GM18907 (cell line): Measurements from ENCODE around the gene PKD2L2.
"Not testable (repeated sequence)": the region's sequence is repeated elsewhere in the genome, so short reads cannot be mapped to it uniquely, and the experiment has no call there.

Experiments used
- ATAC-seq: cut with Tn5 transposase; IDR thresholded peaks from one replicate; pipeline ENCODE4 v1.9.1; 2021; ENCODE audit warnings: mild to moderate bottlenecking, moderate library complexity; ENCODE audit not compliant: unreplicated experiment

Gene PKD2L2

GRCh38 chr5:137888863-137889759 is at the start of gene PKD2L2:
TSS of gene PKD2L2 (plus strand) at chr5:137889457. CDS start at chr5:137889492, 35 bp downstream.
- peak; percentile 93 for ATAC-seq

- ATAC-seq, result no peak
These were observed 47.0 kb upstream of the PKD2L2 start for GRCh38 chr5:137842296-137842695.

- ATAC-seq, result no peak
These were observed 45.5 kb upstream of the PKD2L2 start for GRCh38 chr5:137843676-137844299.

GRCh38 chr5:137845472-137845871 is 43.8 kb upstream of the PKD2L2 start:
- ATAC-seq, result no peak

GRCh38 chr5:137847687-137848086 is 41.6 kb upstream of the PKD2L2 start:
- ATAC-seq, result no peak

GRCh38 chr5:137853165-137853564 is 36.1 kb upstream of the PKD2L2 start:
- ATAC-seq, result not testable (repeated sequence)

- ATAC-seq, result peak; percentile 45
These were observed 33.1 kb upstream of the PKD2L2 start for GRCh38 chr5:137856201-137856600.

GRCh38 chr5:137856916-137857862 is 32.1 kb upstream of the PKD2L2 start:
- no peak for ATAC-seq

- ATAC-seq, result peak; percentile 83
These were observed 30.9 kb upstream of the PKD2L2 start for GRCh38 chr5:137858223-137858916.

- no peak for ATAC-seq
These were observed 30.3 kb upstream of the PKD2L2 start for GRCh38 chr5:137858954-137859353.

GRCh38 chr5:137862251-137862650 is 27.0 kb upstream of the PKD2L2 start:
- ATAC-seq, result no peak

GRCh38 chr5:137863653-137864052 is 25.6 kb upstream of the PKD2L2 start:
- not testable (repeated sequence) for ATAC-seq

GRCh38 chr5:137866541-137867388 is 22.5 kb upstream of the PKD2L2 start:
- no peak for ATAC-seq

- no peak for ATAC-seq
These were observed 21.6 kb upstream of the PKD2L2 start, which contains the start of gene MYOT for GRCh38 chr5:137867664-137868063. TSS of gene MYOT (plus strand) at chr5:137867860. CDS start at chr5:137870652, 2,792 bp downstream.

GRCh38 chr5:137870647-137871339 is 18.5 kb upstream of the PKD2L2 start:
- no peak for ATAC-seq

GRCh38 chr5:137871571-137871970 is 17.7 kb upstream of the PKD2L2 start:
- ATAC-seq, result no peak

- ATAC-seq, result no peak
These were observed 16.8 kb upstream of the PKD2L2 start for GRCh38 chr5:137872466-137872865.

- ATAC-seq, result no peak
These were observed 13.2 kb upstream of the PKD2L2 start for GRCh38 chr5:137876101-137876500.

- no peak for ATAC-seq
These were observed 8.9 kb upstream of the PKD2L2 start for GRCh38 chr5:137880313-137880712.
